AG04449 (cell line): ENCODE results near the gene PRR5L.
A peak's percentile ranks its signal among the peaks of the same experiment; 100 is the strongest.

Experiments used
- CTCF ChIA-PET: fragments of 350-600 bp; formaldehyde crosslinking; extraction: SDS; loops from one replicate; lab custom pipeline; 2021; ENCODE audit warnings: antibody characterized with exemption; lab: Yijun Ruan, JAX
- POLR2A ChIA-PET: fragments of 400-600, 350-600 bp; formaldehyde crosslinking; extraction: SDS; loops from one replicate; lab custom pipeline; 2020; ENCODE audit warnings: antibody characterized with exemption, inconsistent platforms; lab: Yijun Ruan, JAX
- DNase-seq: peaks from one replicate; pipeline ENCODE4 v3.0.0-alpha.2; 2010; ENCODE audit warnings: low read depth, low spot score
- H3K4me3 ChIP-seq: 2 replicates; pipeline ENCODE4 v1.5.1; 2011; ENCODE audit warnings: low read depth, mild to moderate bottlenecking, control low read depth, low read length
- TF ChIP-seq, protein P1 (sequence below): IDR thresholded peaks from one replicate; pipeline ENCODE4 v1.5.1; 2011; ENCODE audit warnings: mild to moderate bottlenecking, moderate library complexity, low read length, control low read depth, inconsistent platforms; ENCODE audit not compliant: insufficient read depth; ENCODE audit errors: missing control alignments

Gene PRR5L

DNA sequence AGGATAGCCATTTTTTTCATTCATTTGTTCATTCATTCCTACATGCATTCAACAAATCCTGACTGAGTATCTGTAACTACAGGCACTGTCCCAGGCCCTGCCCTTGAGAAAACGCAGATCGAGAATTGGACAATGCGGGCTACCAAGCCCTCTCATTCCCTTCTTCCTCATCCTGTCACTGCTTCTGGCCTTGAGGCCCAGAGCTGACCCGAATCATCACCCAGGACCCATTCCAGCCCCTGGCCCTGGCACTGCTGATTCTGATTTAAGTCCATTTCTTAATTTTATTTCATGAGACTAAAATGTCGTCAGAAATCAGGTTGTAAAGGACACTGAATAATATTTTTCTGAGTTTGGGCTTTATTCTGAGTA, 31.1 kb upstream of the PRR5L start:
- CTCF ChIA-PET, result interaction anchor here (0.8 to 8.2 kb wide), 24 partner anchors 6 to 780 kb away, joined by 3 to 79 read pairs (median 7); no protein-coding TSS in a partner anchor
- no peak for DNase-seq
- POLR2A ChIA-PET, result no interaction called here
- TF ChIP-seq, protein P1, sequence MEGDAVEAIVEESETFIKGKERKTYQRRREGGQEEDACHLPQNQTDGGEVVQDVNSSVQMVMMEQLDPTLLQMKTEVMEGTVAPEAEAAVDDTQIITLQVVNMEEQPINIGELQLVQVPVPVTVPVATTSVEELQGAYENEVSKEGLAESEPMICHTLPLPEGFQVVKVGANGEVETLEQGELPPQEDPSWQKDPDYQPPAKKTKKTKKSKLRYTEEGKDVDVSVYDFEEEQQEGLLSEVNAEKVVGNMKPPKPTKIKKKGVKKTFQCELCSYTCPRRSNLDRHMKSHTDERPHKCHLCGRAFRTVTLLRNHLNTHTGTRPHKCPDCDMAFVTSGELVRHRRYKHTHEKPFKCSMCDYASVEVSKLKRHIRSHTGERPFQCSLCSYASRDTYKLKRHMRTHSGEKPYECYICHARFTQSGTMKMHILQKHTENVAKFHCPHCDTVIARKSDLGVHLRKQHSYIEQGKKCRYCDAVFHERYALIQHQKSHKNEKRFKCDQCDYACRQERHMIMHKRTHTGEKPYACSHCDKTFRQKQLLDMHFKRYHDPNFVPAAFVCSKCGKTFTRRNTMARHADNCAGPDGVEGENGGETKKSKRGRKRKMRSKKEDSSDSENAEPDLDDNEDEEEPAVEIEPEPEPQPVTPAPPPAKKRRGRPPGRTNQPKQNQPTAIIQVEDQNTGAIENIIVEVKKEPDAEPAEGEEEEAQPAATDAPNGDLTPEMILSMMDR, result no peak
- no peak overlapping the region for H3K4me3 ChIP-seq

DNA sequence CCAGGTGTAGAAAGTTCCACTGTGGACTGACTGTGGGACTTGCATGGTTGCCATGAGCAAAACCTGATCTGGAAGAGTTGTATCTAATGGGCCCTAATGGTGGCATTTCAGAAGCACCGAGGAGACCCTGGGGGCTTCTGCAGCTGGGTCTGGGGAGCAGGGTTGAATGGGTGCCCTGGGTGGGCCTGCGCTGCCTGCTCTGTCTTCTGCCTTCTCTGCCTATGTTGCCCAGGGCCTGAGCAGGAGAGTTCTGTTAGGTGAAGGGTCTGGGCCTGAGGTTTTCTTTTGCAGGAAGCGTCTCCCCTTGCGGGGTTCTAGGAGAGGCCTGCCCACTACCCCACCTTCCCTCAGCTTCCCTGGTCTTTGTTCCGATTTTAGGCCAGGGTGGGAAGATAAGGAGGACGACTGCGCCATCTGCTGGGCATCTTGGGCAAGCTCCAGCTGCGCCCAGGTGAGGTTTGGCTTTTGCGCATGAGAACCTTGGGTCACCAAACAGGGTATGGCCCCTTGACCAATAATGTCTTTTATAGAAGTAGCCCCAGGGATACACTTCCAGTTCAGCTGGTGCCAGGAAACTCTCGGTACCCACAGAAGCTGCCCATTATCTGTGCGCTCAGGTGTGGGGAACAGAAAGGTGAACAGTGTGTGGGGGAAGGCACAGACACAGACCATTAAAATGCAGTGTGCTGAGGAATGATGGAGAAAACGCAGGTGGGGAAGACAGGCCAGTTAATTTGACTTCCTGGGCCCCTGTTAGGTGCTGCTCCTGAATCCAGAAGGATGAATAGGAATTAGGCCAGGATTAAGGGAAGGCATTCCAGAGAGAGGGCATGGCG, 30.1 kb upstream of the PRR5L start:
- POLR2A ChIA-PET, result no interaction called here
- TF ChIP-seq, protein P1, result peak; percentile 87
- DNase-seq, result no peak
- CTCF ChIA-PET, result interaction anchor here (0.6 to 8.2 kb wide), 45 partner anchors 7 to 800 kb away, joined by 3 to 79 read pairs (median 4); no protein-coding TSS in a partner anchor
- H3K4me3 ChIP-seq, result no peak overlapping the region

DNA sequence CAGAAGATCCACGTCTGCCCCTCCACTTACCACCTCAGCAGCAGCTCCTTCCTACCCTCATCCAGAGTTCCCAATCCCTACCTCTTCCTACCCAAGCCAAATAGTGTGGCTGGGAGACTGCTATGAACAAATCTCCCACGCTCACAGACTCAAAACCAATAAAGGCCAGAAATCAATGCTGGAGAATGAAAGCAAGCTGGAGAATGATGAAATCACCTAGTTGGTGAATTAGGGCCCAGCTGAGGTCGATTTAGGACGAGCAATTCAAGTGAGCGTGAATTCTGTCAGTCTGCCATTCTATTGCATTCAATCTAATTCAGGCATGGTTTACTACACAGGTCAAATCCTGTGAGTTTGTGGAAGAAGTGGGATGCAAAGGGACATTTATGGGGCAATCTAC, 29.3 kb upstream of the PRR5L start:
- ChIA-PET POLR2A (interaction anchor here (0.6 kb wide), 1 partner anchor 632 kb away, joined by 3 read pairs; no protein-coding TSS in a partner anchor), CTCF (interaction anchor here (0.6 to 8.2 kb wide), 37 partner anchors 8 to 782 kb away, joined by 3 to 79 read pairs (median 4); no protein-coding TSS in a partner anchor)
- H3K4me3 ChIP-seq, result no peak overlapping the region
- DNase-seq, result no peak
- TF ChIP-seq, protein P1, result no peak

DNA sequence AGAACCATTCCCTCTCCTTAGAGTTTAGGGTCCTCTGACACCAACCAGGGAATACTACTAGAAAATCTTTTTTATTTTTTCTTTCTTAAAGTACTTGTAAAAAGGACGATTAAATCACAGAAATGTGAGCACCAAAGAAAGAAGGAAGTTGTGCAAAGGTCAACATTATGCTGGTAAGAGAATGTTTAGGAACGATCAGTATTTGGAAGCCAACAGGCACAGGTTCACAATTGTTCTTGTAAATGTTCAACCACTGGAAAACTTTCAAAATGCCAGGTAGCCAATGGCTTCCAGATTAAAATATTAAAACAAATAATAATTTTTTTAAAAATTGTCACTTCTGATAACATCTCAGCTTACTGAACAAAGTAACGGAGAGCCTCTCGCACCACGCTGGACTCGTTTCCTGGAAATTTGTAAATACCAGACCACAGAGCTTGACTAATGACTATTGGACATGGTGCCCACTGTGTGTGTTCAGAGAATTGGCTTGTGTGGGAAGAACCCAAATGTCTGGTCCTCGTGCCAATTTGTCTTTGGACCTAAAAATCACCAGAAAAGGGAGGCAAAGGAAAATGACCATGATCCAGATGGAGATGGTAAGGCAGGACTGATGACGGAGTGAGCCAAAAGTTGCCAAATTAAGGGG, 27.6 kb upstream of the PRR5L start:
- TF ChIP-seq, protein P1, result no peak
- DNase-seq, result no peak
- H3K4me3 ChIP-seq, result no peak overlapping the region
- ChIA-PET POLR2A (no interaction called here), CTCF (interaction anchor here (0.9 to 8.2 kb wide), 19 partner anchors 7 to 780 kb away, joined by 3 to 79 read pairs (median 4); no protein-coding TSS in a partner anchor)

DNA sequence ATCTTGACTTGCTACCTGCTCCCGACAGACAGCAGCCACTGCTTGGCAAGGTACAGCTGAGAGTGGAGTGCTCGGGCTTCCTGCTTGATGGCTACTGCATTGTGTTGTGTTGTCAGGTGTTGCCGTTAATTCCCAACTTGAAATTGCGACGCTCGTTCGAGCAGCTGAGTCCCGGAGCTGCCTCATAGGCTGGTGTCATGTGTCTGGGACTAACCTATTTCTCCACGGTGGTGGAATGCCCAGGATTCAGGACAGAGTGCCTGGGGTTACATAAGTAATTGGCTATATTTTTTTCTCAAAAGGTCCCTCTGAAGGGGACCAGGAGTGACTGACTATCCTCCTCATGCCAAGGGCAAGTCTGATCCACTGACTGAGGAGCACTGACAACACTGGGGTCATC, 25.4 kb upstream of the PRR5L start:
- no peak overlapping the region for H3K4me3 ChIP-seq
- ChIA-PET POLR2A (no interaction called here), CTCF (interaction anchor here (0.9 to 8.2 kb wide), 4 partner anchors 12 to 450 kb away, joined by 3 to 79 read pairs (median 29); no protein-coding TSS in a partner anchor)
- TF ChIP-seq, protein P1, result no peak
- no peak for DNase-seq
